GM11168 (cell line): ENCODE results near the gene CLIP4.
"Not testable (repeated sequence)": the region's sequence is repeated elsewhere in the genome, so short reads cannot be mapped to it uniquely, and the experiment has no call there.

Experiments
- in situ Hi-C: fragments of 300-500 bp; cut with MboI; formaldehyde crosslinking; loops from one replicate; pipeline ENCODE4 v1.12.0; 2022; ENCODE audit warnings: low sequenced_read_pairs; ENCODE audit not compliant: unreplicated experiment

Gene CLIP4

GRCh38 chr2:29114946-29115609 is at the start of gene CLIP4:
CLIP4 (plus strand) TSS chr2:29115415; CDS start chr2:29121389, 5,974 bp downstream.
- in situ Hi-C loops: no loop called here

- in situ Hi-C loops: no loop called here
Observed at GRCh38 chr2:29066271-29066860, 48.8 kb upstream of the CLIP4 start.

- in situ Hi-C loops: no loop called here
Observed at GRCh38 chr2:29066997-29067605, 48.1 kb upstream of the CLIP4 start.

- in situ Hi-C loops: no loop called here
Observed at GRCh38 chr2:29068513-29068912, 46.7 kb upstream of the CLIP4 start.

- in situ Hi-C loops: no loop called here
Observed at GRCh38 chr2:29070526-29070925, 44.7 kb upstream of the CLIP4 start.

- in situ Hi-C loops: no loop called here
Observed at GRCh38 chr2:29071032-29071975, 43.9 kb upstream of the CLIP4 start.

- in situ Hi-C loops: no loop called here
Observed at GRCh38 chr2:29072251-29072650, 43.0 kb upstream of the CLIP4 start.

GRCh38 chr2:29072971-29073725 is 42.1 kb upstream of the CLIP4 start:
- in situ Hi-C loops: no loop called here

- in situ Hi-C loops: no loop called here
Observed at GRCh38 chr2:29073933-29074332, 41.3 kb upstream of the CLIP4 start.

GRCh38 chr2:29074411-29074810 is 40.8 kb upstream of the CLIP4 start, which contains the start of gene PCARE:
PCARE (minus strand) TSS chr2:29074523; CDS start chr2:29074261, 262 bp downstream.
- in situ Hi-C loops: no loop called here

- in situ Hi-C loops: no loop called here
Observed at GRCh38 chr2:29075894-29076705, 39.1 kb upstream of the CLIP4 start.

- in situ Hi-C loops: no loop called here
Observed at GRCh38 chr2:29079887-29080286, 35.3 kb upstream of the CLIP4 start.

GRCh38 chr2:29080886-29081743 is 34.1 kb upstream of the CLIP4 start:
- in situ Hi-C loops: no loop called here

- in situ Hi-C loops: no loop called here
Observed at GRCh38 chr2:29082804-29083495, 32.3 kb upstream of the CLIP4 start.

- in situ Hi-C loops: no loop called here
Observed at GRCh38 chr2:29084554-29084953, 30.7 kb upstream of the CLIP4 start.

- in situ Hi-C loops: not testable (repeated sequence)
Observed at GRCh38 chr2:29090311-29090710, 24.9 kb upstream of the CLIP4 start.

- in situ Hi-C loops: no loop called here
Observed at GRCh38 chr2:29096969-29097368, 18.2 kb upstream of the CLIP4 start.

- in situ Hi-C loops: no loop called here
Observed at GRCh38 chr2:29097569-29097968, 17.6 kb upstream of the CLIP4 start.
